Kidney epithelial cell (primary cell): Measurements from ENCODE around the gene RNF149. TPM values are rescaled to one million over a fixed set of nuclear protein-coding genes. Genes with fewer than 3 reads are reported as not detected.

Experiments
- DNase-seq: peaks from one replicate; pipeline ENCODE4 v3.0.0-alpha.2; 2010; ENCODE audit warnings: low read depth
- H3K27me3 ChIP-seq: 2 replicates; pipeline ENCODE4 v1.6.0; 2011; ENCODE audit warnings: low read length; ENCODE audit not compliant: control insufficient read depth, insufficient read depth
- H3K36me3 ChIP-seq: 2 replicates; pipeline ENCODE4 v1.5.1; 2011; ENCODE audit warnings: low read length; ENCODE audit not compliant: control insufficient read depth, insufficient read depth
- H3K4me3 ChIP-seq: 2 replicates; pipeline ENCODE4 v1.5.1; 2011; ENCODE audit warnings: low read depth, mild to moderate bottlenecking, control low read depth, low read length
- total RNA-seq: library from RNA; depleted of rRNA; stranded (reverse); fragments of >200 nt; gene quantifications from 2 replicates; pipeline ENCODE4 v1.2.3, GENCODE V29; 2015
- TF ChIP-seq, protein P1 (sequence below): IDR thresholded peaks from 2 replicates; pipeline ENCODE4 v1.5.1; 2011; ENCODE audit warnings: mild to moderate bottlenecking, moderate library complexity, low read length, control low read depth, inconsistent platforms; ENCODE audit not compliant: insufficient read depth, poor library complexity, severe bottlenecking

The RNF149 gene
- total RNA-seq = 51.6 and 66.2 TPM in 2 replicates

GRCh38 chr2:101308432-101309210, at the start of gene RNF149:
RNF149 (minus strand) TSS chr2:101308701; CDS start chr2:101308588, 113 bp downstream.
- Histone ChIP-seq H3K36me3 (no peaks in the 10 kb centered on the region), H3K4me3 (peak within 1 kb of the TSS; percentile 70), H3K27me3 (no peaks in the 10 kb centered on the region)
- no peak for DNase-seq
- TF ChIP-seq, protein P1, sequence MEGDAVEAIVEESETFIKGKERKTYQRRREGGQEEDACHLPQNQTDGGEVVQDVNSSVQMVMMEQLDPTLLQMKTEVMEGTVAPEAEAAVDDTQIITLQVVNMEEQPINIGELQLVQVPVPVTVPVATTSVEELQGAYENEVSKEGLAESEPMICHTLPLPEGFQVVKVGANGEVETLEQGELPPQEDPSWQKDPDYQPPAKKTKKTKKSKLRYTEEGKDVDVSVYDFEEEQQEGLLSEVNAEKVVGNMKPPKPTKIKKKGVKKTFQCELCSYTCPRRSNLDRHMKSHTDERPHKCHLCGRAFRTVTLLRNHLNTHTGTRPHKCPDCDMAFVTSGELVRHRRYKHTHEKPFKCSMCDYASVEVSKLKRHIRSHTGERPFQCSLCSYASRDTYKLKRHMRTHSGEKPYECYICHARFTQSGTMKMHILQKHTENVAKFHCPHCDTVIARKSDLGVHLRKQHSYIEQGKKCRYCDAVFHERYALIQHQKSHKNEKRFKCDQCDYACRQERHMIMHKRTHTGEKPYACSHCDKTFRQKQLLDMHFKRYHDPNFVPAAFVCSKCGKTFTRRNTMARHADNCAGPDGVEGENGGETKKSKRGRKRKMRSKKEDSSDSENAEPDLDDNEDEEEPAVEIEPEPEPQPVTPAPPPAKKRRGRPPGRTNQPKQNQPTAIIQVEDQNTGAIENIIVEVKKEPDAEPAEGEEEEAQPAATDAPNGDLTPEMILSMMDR = no peak

DNA sequence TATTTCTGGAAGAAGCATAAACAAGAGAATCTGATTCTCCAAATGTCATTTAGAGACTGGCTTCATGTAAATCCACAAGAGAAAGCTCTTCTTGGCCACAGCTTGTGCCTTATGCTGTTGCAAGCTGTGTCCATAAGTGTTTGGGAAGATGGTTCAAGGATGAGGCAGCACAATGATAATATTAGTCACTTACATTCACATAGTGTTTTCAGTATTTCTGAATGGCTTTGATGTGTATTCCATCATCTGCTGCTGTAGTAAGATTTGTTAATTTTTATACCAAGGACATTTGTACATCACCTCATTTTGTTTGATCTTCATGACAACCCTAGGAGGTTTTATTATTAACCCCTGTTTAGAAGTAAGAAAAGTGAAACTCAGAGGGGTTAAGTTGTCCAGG, 48.9 kb upstream of the RNF149 start:
- H3K36me3 ChIP-seq = no peaks in the 10 kb centered on the region
- no peak for DNase-seq
- H3K27me3 ChIP-seq = no peaks in the 10 kb centered on the region
- H3K4me3 ChIP-seq = no peak overlapping the region
- TF ChIP-seq, protein P1 = no peak

DNA sequence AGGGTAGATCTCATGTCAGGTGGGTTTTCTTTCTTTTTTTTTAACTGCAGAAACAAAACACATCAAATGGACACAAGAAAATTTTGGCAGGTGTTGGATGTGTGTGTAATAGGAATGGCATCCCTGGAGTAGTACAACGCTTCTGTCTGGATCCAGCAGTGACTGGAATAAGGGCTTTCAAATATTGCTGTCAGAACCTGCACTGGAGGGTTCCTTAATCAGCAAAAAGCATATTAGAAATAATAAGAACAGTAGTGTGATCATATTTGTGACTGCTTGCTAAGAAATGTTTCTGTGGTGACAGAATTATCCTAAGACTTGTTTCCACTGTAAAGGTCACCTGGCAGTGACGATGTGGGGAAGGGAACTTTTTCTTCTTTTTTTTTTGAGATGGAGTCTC, 48.0 kb upstream of the RNF149 start:
- no peak for DNase-seq
- no peaks in the 10 kb centered on the region for H3K27me3 ChIP-seq
- no peaks in the 10 kb centered on the region for H3K36me3 ChIP-seq
- TF ChIP-seq, protein P1 = no peak
- H3K4me3 ChIP-seq = no peak overlapping the region

DNA sequence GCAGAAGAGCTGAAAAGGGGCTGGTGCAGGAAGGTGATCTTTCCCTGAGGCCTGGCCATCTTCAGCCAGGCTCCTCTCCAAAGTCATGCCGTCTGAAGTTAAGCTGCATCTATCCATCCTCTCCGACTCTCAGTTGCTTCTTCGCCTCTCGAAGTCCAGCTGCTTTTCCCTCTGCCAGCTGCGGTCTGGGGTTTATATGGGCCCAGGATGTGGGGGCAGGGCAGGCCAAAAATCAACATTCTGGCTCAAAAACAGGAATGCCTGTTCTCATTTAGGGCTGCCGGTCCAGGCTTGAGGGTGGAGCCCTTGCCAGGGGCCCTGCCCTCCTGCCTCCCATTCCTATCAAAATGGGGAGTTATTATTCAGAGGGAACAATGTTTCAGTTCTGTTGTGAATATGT, 47.6 kb upstream of the RNF149 start:
- TF ChIP-seq, protein P1 = no peak
- Histone ChIP-seq H3K36me3 (no peaks in the 10 kb centered on the region), H3K4me3 (no peak overlapping the region), H3K27me3 (no peaks in the 10 kb centered on the region)
- no peak for DNase-seq

GRCh38 chr2:101355401-101356054, 47.0 kb upstream of the RNF149 start:
- no peaks in the 10 kb centered on the region for H3K27me3 ChIP-seq
- TF ChIP-seq, protein P1 = no peak
- H3K36me3 ChIP-seq = no peaks in the 10 kb centered on the region
- no peak for DNase-seq
- no peak overlapping the region for H3K4me3 ChIP-seq
